GM19324 (cell line): ENCODE data around the gene PEPD.
A peak's percentile ranks its signal among the peaks of the same experiment; 100 is the strongest.
"Not testable (repeated sequence)": the region's sequence is repeated elsewhere in the genome, so short reads cannot be mapped to it uniquely, and the experiment has no call there.

Experiments
- ATAC-seq: cut with Tn5 transposase; IDR thresholded peaks from one replicate; pipeline ENCODE4 v1.9.1; 2021; ENCODE audit warnings: mild to moderate bottlenecking, moderate library complexity; ENCODE audit not compliant: unreplicated experiment, low FRiP score

Gene PEPD

DNA sequence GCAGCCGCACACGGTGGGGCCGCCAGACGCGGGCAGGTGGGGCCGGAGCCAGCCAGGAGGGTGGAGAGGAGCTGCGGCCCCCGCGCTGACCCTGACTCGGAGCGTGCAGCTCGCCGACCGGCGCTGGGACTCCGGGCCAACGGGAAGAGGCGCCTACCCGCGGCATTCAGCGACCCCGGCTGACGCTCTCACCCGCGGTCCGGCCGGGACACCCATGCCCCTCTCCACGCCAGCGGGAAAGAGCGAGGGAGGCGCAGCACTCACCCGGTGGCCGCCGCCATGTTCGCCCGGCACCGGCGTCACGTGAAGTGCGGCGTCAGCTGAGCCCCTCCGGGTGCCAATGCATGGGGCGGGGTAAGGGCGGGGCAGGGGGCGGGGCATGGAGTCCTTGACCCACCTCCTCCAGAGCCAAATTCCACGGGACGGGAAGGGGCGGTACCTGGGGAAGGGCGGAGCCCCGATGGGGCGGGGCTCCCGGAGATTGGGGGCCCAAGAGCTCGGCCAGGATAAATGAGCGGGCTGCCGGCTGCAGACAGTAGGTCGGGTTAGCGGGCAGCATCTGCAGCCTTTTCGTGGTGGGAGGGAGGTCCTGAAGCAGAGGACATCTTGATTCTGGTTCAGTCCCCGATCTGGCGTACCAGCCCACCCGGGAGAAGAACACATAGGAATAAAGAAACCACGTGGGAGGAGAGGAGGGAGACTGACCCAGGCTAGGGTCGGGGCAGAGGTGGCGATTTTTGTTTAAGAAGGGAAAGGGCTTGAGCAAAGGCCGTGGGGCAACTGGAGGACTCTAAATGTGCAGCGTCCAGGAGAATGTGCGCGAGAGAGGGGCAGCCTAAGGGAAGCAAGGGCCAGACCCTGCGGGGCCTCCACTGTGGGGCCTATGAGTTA is at the start of gene PEPD:
Gene PEPD, minus strand, starts transcription at position 312 of the 891 bp plus-strand sequence. Its CDS starts 31 bp downstream, at position 281.
- ATAC-seq, result peak; percentile 88

GRCh38 chr19:33569821-33570220 is 48.2 kb upstream of the PEPD start:
- ATAC-seq, result no peak

DNA sequence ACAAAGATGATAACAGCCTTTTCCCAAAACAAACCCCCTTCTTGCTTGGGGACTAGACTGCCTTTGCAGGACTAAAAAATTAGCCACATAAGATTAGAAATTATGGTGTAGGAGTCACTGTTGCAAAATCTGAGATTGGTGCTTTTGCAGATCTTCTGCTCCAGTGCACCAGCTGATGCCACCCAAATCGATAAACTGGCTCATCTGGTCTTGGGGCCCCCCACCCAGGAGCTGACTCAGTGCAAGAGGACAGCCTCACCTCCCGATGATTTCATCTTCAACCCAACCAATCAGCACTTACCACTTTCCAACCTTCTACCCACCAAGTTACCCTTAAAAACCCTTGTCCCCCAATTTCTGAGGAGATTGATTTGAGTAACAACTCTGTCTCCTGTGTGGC is 47.1 kb upstream of the PEPD start:
- ATAC-seq, result no peak

DNA sequence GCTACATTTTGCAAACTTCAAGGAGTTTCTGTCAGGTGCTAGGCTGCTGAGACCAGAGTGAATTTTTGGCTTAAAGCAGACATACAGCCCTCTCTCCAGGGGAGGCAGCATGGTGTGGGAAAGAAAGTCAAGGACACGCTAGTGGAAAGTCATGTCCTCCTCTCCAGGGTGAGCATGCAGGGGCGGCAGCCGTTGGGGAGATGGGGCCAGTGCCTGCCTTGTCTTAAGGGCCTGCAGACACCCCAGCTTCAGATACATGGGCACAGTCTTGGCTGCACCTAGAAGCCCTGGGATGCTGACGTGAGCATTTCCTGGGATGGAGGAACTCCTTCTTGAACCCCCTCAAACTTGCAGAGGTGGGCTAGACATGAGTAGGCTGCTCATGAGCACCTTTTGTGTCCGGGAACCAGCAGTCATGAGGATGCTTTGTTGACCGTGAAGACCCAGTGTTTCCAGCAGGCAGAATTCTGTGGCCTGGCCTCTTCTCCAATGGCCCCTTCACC is 43.3 kb upstream of the PEPD start:
- no peak for ATAC-seq

- no peak for ATAC-seq
Observed at GRCh38 chr19:33562636-33563035, 41.0 kb upstream of the PEPD start.

- not testable (repeated sequence) for ATAC-seq
Observed at GRCh38 chr19:33561666-33562065, 40.1 kb upstream of the PEPD start.

DNA sequence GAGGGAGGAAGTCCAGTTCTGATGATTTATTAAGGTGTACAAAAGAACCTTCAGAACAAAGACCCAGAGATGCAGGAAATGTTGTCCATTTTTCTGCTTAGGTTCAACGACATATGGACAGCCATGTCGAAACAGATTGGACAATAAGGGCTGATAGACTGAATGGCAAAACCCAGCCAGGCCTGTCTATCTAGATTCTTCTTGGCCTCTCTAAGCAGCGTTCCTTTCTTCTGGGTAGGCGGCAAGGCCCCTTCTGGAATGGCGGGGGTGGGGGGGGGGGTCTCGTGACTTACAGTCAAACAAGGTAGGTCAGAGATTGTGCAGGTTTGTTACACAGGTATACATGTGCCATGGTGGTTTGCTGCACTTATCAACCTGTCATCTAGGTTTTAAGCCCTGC is 39.7 kb upstream of the PEPD start:
- ATAC-seq, result no peak

GRCh38 chr19:33559996-33560395 is 38.4 kb upstream of the PEPD start:
- ATAC-seq, result no peak

DNA sequence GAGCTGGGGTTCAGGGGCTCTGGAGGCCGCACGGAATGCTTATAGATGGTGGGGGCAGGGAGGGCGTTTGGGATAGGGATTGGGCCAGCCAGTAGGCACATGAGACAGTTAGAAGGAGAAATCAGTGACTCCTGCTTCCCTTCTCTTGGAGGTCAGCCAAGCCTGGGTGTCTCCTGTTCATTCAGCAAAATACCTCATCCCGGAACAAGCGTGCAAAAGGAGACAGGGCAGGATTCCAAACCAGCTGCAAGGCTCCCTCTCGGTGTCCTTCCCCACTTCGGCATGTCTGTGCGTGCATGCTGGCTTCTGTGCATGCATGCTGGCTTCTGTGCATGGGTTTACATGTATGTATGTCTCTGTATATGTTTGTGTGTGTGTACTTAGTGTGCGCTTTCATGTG is 37.3 kb upstream of the PEPD start:
- no peak for ATAC-seq

DNA sequence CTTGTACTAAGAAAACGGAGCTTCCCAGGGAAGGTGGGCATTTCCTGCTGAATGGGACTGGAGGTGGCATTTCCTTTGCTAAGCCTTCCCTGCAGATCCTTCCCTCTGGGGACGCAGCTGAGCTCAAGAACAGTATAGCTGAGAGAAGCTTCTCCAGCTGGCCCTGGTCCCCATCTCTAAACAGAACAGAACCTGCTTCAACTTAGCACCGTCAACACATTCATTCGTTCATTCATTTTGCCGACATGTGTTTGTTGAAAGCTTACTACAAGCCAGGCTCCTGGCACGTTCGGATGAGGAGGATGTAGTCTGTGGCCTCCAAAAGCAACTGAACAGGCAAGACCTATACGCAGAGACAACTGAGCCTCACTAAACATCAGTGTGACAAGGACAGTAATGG is 36.6 kb upstream of the PEPD start:
- no peak for ATAC-seq

DNA sequence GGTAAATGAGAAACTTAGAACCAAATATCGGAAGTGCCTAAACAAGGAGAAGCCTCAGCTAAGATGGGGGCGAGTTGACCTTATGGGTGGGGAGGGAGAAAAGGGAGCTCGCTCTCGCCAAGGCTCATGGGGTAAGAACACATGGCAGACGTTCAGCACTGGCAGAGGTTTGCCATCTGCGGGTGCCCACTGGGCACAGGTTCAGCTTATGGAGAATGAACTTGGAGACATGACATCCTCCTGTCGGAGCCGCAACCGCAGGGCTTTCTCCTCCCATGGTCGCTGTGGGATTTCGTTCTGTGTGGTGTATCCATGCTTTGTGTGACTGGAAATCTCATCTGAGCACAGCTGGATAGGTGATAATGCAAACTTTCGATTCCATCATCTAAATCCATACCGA is 36.1 kb upstream of the PEPD start:
- ATAC-seq, result no peak

GRCh38 chr19:33557196-33557595 is 35.6 kb upstream of the PEPD start:
- ATAC-seq, result no peak

DNA sequence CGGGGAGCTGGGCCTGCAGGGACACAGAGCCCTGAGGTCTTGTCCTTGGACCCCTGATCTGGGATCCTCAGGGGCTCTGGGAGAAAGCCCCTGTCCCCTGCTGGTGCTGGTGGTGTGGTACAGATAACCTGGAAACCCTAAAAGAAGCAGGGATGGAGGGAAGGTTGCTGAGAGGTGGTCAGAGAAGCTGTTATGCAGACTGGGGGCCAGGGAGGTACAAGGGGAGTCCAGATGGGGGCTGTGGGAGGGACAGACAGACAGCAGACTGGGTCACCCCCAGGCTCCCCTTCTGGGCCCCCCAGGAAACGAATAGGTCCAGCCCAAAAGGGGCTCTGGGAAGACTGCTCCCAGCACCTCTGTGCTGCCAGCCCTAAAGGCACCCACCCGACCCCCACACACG is 34.7 kb upstream of the PEPD start:
- ATAC-seq, result no peak

DNA sequence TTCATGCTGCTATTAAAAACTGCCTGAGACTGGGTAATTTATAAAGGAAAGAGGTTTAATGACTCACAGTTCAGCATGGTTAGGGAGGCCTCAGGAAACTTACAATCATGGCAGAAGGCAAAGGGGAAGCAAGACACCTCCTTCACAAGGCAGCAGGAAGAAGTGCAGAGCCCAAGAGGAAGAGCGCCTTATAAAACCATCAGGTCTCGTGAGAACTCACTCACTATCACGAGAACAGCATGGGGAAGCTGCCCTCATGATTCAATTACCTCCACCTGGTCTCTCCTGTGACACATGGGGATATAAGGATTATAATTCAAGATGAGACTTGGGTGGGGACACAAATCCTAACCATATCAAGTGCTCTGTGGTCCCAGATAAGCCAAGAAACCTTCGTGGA is 34.1 kb upstream of the PEPD start:
- ATAC-seq, result not testable (repeated sequence)

DNA sequence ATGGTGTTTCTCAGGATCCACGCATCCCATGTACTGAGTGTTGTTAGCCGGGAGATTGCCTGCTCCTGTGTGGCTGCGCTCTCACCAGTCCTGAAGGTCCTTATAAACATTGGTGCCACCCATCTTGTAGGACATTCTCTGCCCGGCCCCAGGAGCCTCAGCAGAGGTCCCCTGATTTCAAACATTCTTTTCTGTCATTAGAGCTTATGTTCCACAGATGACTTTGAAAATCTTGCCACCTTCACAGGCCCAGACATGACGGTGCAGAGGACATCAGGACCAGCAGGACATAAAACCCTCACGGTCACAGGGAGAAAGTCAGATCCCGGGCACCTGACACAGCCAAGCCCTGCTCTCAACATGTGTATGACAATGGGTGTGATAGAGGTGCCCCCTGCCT is 33.2 kb upstream of the PEPD start:
- no peak for ATAC-seq

DNA sequence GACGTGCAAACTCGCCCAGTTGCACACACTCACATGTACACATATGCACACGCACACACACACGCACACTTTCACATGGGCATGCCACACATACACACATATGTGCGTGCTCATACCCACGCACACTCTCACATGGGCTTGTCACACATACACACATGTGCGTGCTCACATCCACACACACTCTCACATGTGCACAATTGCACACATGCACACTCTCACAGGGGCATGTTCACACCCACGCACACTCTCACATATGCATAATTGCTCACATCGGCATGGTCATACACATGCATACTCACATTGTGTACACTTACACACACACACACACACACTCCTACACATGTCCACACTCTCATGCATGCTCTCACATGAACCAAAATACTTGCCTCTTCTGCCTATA is 32.8 kb upstream of the PEPD start:
- ATAC-seq, result no peak

DNA sequence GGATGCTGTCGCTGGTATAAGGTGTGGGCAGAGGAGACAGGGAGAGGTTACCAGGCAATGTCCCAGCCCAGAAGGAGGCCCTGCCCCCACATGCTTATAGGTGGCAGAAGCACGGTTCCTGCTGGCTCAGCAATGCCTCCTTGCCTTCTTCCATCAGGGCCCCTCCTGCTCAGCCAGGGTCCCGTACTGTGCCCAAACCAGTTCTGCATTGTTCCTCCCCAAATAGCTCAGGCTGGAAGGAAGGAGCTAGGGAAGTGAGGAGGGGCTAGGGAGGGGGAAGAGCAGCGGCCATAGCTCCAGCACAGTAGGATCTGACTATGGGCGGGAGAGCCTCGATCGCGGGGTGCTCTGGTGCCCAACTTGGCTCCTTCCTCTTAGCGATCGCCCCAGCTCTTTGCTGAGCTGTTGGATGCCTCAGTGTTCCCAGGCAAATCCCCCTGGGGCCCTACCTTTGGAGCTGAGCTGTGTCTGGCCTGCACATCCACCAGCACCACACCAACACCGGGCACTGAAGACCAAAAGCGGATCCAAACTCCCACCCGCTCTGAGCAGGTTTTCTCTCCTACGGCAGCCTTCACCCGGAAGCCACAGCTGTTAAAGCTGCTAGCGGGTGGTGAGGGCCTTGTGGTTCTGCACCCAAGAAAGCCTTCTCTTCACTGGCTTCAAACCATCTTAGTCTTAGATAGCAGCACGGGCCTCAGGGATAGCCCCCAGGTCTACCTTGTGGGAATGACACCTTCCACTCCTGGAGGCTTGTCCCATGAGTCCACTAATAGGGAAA is 32.1 kb upstream of the PEPD start:
- ATAC-seq, result no peak

GRCh38 chr19:33552928-33553279 is 31.3 kb upstream of the PEPD start:
- ATAC-seq, result no peak

DNA sequence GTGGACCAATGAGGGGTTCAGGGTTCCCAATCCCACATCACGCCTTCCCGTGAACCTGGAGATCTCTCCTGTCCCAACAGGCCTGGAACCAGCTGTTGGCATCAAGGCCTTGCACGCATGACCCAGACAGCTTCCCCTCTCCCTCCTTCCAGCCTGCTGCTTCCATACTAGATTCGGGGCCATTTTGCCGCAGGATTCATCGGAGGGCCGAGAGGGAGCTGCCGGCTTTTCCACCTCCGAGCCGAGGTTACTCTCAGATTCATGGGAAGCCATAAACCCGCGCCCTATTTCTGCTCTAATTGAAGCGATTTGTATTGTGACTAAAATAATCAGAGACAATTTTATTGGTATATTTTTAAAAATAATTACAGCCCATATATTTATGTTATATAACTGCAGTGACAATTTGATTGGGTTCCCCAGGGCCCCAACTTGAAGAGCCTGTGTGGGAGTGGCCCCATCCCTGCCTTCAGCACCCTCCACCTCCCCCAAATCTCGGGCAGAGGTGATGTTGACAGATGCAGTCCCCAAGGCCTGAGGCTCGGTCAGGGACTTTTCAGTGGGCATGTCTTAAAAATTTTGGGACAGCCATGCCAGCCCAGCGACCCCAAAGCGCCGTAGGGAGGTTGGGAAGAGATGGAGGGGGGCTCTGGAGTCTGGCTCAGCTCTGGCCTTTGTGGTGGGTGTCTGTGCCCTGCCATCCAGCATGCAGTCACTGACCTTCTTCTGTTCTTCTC is 30.8 kb upstream of the PEPD start:
- no peak for ATAC-seq

GRCh38 chr19:33551676-33552075 is 30.1 kb upstream of the PEPD start:
- ATAC-seq, result no peak

DNA sequence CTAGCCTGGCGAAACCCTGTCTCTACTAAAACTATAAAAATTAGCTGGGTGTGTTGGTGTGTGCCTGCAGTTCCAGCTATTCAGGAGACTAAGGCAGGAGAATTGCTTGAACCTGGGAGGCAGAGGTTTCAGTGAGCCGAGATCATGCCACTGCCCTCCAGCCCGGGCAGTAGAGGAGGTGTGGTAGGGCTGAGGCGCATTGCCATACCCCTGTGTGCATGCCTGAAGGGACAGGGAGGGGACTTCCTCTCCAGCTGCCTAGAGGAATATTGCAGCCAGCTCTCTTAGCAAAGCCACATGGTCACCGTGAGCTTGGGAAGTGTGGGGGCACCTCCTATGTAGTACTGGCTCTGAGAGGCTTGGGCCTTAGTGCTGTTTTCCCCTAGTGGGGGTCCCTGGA is 29.2 kb upstream of the PEPD start:
- no peak for ATAC-seq
